COLO668 (cell line): Measurements from ENCODE around the gene NFATC2.
"Not testable (repeated sequence)": the region's sequence is repeated elsewhere in the genome, so short reads cannot be mapped to it uniquely, and the experiment has no call there.

ENCODE experiments used
- DNase-seq: peaks from one replicate; lab custom pipeline; 2025; ENCODE audit not compliant: unreplicated experiment; lab: John Stamatoyannopoulos, UW

Gene NFATC2

GRCh38 chr20:51359947-51360346 is 182.6 kb downstream of the NFATC2 start:
- DNase-seq = no peak

DNA sequence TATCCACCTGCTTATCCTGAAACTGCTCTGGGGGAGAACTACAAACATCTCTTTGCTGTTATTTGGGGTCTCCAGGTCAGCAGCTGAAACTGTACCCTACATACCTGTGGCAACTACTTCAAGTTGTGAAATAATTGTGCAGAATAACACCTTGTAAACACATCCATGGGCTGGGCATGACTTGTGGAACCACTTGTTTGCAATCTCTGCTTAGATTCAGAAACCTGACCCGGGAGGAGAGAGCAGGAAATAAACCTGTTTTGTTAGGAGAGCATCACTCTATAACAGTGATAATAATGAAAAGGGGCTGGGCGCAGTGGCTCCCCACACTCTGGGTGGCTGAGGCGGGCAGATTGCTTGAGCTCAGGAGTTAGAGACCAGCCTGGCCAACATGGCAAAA is 183.1 kb downstream of the NFATC2 start:
- no peak for DNase-seq

- no peak for DNase-seq
These were observed 184.3 kb downstream of the NFATC2 start for GRCh38 chr20:51358032-51358724.

DNA sequence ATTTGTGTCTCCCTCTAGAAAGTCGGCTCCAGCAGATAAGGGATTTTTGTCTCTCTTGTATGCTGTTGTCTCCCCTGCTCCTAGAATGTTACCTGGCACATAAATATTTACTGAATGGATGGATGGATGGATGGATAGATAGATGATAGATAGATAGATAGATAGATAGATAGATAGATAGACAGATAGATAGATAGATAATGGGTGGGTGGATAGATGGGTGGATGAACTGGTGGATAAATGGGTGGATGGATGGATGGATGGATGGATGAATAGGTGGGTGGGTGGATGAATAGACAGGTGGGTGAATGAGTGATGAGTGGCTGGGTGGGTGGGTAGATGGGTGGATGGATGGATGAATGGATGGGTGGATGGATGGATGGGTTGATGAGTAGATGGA is 185.0 kb downstream of the NFATC2 start:
- no peak for DNase-seq

- no peak for DNase-seq
These were observed 185.6 kb downstream of the NFATC2 start for GRCh38 chr20:51356871-51357270.

- no peak for DNase-seq
These were observed 187.7 kb downstream of the NFATC2 start for GRCh38 chr20:51354769-51355319.

DNA sequence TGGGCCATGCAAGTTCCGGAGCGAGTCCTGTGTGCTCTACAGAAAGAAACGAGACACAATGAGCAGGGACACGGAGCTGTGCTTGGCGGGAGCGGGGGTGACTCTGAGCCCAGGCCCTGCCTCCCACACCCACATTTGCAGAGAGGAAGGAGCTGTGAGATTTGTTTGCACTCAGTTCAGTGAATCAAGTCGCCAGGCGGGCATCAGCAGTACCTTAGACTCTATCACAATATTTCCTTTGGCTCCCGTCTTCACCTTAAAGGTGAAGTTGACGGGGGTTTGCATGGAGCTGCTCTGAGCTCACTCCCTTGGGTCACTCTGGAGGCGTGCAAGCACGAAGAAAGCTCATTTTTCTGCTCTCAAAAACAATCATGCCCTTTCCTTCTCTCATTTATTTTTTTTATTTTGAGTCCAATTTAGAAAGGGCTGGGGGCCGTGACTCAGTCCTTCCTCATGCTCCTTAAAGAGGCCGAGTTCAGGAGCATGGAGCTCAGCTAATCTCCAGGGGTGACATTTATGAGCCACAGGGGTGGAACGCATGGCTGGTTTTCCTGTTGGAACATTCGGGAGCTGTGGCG is 188.2 kb downstream of the NFATC2 start:
- DNase-seq = no peak

GRCh38 chr20:51353491-51353890 is 189.0 kb downstream of the NFATC2 start:
- DNase-seq = no peak

DNA sequence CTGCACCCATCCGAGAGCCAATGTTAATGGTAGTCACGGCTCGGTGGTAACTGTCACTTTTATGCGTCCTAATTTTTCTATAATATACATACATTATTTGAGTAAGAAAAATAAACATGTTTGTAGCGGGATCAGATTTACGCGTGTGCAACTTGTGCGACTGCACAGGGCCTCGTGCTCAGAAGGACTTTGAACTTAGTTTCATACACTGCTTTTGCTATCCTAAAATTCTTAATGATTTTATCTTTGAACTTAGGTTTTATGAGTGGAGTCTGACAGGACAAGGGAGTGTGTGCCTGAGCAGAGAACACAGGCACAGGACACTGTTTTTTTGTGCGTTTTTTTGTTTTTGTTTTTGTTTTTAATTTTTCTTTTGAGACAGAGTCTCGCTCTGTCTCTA is 189.7 kb downstream of the NFATC2 start:
- no peak for DNase-seq

DNA sequence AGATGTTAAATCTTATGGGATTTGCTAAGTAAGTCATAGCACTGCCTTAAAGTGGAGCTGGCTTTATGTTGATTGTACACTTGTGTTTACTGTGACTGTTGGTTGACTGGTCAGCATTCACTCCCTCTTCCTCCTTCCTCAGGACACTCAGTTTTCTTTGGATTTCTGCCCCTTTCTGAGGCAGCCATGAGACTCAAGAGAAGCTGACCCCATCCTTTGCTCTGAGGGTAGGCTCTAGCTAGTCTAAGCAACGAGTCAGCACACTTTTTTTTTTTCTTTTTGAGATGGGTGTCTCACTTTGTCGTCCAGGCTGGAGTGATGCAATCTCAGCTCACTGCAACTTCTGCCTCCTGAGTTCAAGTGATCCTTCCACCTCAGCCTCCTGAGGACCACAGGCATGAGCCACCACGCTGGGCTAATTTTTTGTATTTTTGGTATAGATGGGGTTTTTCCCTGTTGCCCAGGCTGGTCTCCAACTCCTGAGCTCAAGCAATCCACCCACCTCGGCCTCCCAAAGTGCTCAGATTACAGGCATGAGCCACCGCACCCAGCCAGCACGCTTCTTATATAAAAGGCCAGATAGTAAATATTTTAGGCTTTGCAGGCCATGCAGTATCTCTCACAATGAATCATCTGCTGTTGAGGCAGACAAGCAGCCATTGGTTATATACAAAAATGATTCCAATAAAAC is 191.4 kb downstream of the NFATC2 start:
- DNase-seq = no peak

- no peak for DNase-seq
These were observed 193.6 kb downstream of the NFATC2 start for GRCh38 chr20:51348876-51349275.

DNA sequence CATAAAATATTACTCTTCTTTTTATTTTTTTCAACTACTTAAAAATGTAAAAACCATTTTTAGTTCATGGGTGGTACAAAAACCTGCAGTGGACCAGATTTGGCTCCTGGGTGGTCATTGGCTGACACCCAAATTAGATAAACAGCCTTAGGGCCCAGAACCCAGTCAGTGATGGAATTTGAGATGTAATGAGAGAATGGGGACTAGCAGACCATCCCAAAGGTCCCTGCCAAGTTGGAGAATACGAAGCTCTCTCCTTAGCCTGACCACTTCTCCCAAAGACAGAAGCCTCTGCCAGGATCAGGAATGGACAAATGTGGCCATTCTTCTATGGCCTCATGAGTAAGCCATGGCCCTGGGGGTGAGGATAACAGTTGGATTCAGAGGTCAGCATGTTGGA is 194.7 kb downstream of the NFATC2 start:
- no peak for DNase-seq

- no peak for DNase-seq
These were observed 195.6 kb downstream of the NFATC2 start for GRCh38 chr20:51346686-51347485.

- no peak for DNase-seq
These were observed 196.9 kb downstream of the NFATC2 start for GRCh38 chr20:51345601-51346101.

DNA sequence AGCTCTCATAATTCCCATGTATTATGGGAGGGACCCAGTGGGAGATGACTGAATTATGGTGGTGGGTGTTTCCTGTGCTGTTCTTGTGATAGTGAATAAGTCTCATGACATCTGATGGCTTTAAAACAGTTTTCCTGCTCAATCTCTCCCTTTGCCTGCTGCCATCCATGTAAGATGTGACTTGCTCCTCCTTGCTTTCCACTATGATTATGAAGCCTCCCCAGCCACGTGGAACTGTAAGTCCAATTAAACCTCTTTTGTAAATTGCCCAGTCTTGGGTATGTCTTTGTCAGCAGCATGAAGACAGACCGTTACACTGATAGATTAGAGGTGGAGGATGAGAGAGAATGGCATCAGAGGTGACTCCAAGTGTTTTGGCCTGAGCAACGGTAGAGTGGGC is 198.7 kb downstream of the NFATC2 start:
- not testable (repeated sequence) for DNase-seq

GRCh38 chr20:51342510-51343236 is 199.8 kb downstream of the NFATC2 start:
- no peak for DNase-seq

- no peak for DNase-seq
These were observed 200.9 kb downstream of the NFATC2 start for GRCh38 chr20:51341581-51341980.

DNA sequence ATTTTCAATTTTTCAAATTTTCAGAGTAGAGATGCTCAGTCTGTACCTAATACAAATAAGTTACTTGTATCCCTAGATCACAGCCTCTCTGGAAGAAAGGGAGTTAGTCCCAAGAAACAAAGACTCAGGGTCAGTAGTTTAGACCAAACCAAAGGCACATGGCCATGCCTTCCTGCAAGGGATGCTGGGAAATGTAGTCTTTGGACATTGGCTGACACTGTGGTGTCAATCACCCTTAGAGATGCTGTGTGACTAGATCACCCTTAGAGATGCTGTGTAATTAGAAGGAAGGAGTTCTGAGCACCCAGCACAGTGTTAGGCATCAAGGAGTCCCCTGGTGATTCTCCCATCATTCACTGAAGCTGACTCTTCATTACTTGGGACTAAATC is 202.1 kb downstream of the NFATC2 start:
- DNase-seq = no peak

DNA sequence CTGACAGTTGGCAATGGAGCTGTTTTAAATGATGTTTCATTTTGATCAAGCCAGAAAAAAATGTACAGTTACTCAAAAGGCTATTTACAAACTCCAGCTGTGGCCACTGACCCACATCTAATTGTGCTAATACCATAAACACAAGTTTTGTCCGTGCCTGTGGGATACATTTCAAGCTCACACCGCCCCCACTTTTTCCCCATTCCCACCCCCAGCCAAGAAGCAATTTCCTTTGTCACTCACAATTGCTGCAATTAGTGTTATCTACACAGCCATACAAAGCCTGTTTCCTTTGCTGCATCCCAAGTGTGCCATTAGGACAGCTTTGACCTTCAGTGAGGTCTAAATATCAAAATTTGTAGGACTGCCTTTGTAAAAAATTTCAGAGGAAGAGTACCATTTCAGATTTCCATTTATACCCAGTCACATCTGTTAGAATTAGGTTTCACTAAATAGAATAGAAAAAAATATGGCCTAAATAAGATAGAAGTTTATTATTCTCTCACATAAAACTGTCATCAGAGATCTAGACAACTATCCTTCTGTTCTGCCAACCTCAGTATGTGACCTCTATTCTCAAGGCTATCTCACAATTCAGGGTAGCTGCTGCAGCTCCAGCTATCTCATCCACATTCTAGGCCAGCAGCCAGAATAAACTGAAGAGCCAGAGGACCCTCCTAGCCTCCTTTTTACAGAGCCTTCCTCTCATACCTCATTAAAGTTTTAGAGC is 202.6 kb downstream of the NFATC2 start:
- DNase-seq = no peak
